K562 (cell line): Measurements from ENCODE around the gene ARMC7. TPM values are rescaled to one million over a fixed set of nuclear protein-coding genes. Genes with fewer than 3 reads are reported as not detected.

Experiments
- AFF4 ChIP-seq: sonication (generic); formaldehyde crosslinking; IDR thresholded peaks from 2 replicates; pipeline ENCODE4 v1.8.0; 2023; ENCODE audit warnings: mild to moderate bottlenecking, missing genetic modification reagents
- ATF1 ChIP-seq, 2 experiments: fragments of 450-650 bp in 1 of 2; IDR thresholded peaks; 2 replicates each; pipeline ENCODE4 v1.6.1; 2016; ENCODE audit warnings: missing compliant biosample characterization in 1 of 2, missing genetic modification characterization in 1 of 2
- EWSR1 ChIP-seq: fragments of 450-650 bp; IDR thresholded peaks from 2 replicates; pipeline ENCODE4 v1.6.1; 2018; ENCODE audit warnings: borderline replicate concordance, mild to moderate bottlenecking, low read depth, moderate library complexity; ENCODE audit not compliant: partially characterized antibody
- HDAC1 ChIP-seq, 2 experiments: fragments of 450-650 bp; IDR thresholded peaks; 2 replicates each; pipeline ENCODE4 v1.6.1; 2016 to 2017; ENCODE audit warnings: inconsistent platforms in 1 of 2, mild to moderate bottlenecking in 1 of 2, moderate library complexity in 1 of 2
- ID3 ChIP-seq, 2 experiments: fragments of 250-450 bp in 1 of 2; fragments of 450-650 bp in 1 of 2; sonication (Bioruptor Pico) in 1 of 2; IDR thresholded peaks; 2 replicates each; pipeline versions ENCODE4 v1.6.1 to v1.8.0; 2016 to 2021; ENCODE audit warnings: mild to moderate bottlenecking in 2 of 2, moderate library complexity in 2 of 2, missing compliant biosample characterization in 1 of 2, missing genetic modification characterization in 1 of 2
- JUN ChIP-seq, 2 experiments: sonication (generic) in 1 of 2; formaldehyde crosslinking in 1 of 2; IDR thresholded peaks; 2 replicates each; pipeline versions ENCODE4 v1.6.1 to v1.8.0; 2012 to 2022; ENCODE audit warnings: borderline replicate concordance in 2 of 2, mild to moderate bottlenecking in 2 of 2, improper control_type of control experiment in 1 of 2, low read depth in 1 of 2, low read length in 1 of 2, missing genetic modification reagents in 1 of 2
- KAT8 ChIP-seq: fragments of 450-650 bp; IDR thresholded peaks from 2 replicates; pipeline ENCODE4 v1.6.1; 2016; ENCODE audit warnings: low read depth, mild to moderate bottlenecking
- MECOM ChIP-seq: fragments of 250-450 bp; sonication (Bioruptor Pico); IDR thresholded peaks from 2 replicates; pipeline ENCODE4 v1.8.0; 2022; ENCODE audit warnings: inconsistent platforms
- MIER1 ChIP-seq: fragments of 450-650 bp; IDR thresholded peaks from 2 replicates; pipeline ENCODE4 v1.6.1; 2016; ENCODE audit warnings: antibody characterized with exemption, mild to moderate bottlenecking, low read depth
- MLX ChIP-seq, 2 experiments: fragments of 450-650 bp in 1 of 2; sonication (generic) in 1 of 2; formaldehyde crosslinking; conservative IDR thresholded peaks; 2 replicates each; pipeline versions ENCODE4 v1.4.0 to v1.8.1; 2020 to 2022; ENCODE audit warnings: mild to moderate bottlenecking in 1 of 2, missing genetic modification reagents in 1 of 2
- NR2C1 ChIP-seq, 2 experiments: fragments of 450-650 bp; IDR thresholded peaks; 2 replicates each; pipeline ENCODE4 v1.6.1; 2017; ENCODE audit warnings: mild to moderate bottlenecking in 2 of 2, antibody characterized with exemption in 1 of 2, inconsistent platforms in 1 of 2, missing compliant biosample characterization in 1 of 2, missing genetic modification characterization in 1 of 2
- SP1 ChIP-seq: sonication (generic); formaldehyde crosslinking; IDR thresholded peaks from 2 replicates; pipeline ENCODE4 v1.8.1; 2022; ENCODE audit warnings: mild to moderate bottlenecking, missing genetic modification reagents
- UBTF ChIP-seq, 2 experiments: IDR thresholded peaks; 2 replicates each; pipeline ENCODE4 v1.6.1; 2012; ENCODE audit warnings: improper control_type of control experiment in 2 of 2, low read depth in 2 of 2, low read length in 2 of 2, borderline replicate concordance in 1 of 2
- ZNF134 ChIP-seq: fragments of 250-450 bp; sonication (Bioruptor Pico); conservative IDR thresholded peaks from 2 replicates; pipeline ENCODE4 v1.4.0; 2020
- ZNF184 ChIP-seq: sonication (generic); formaldehyde crosslinking; IDR thresholded peaks from 2 replicates; pipeline ENCODE4 v1.5.0; 2020; ENCODE audit warnings: missing genetic modification reagents
- ZNF75A ChIP-seq: fragments of 450-650 bp; formaldehyde crosslinking; IDR thresholded peaks from 2 replicates; pipeline ENCODE4 v1.4.0; 2020; ENCODE audit warnings: mild to moderate bottlenecking
- ZNF766 ChIP-seq: fragments of 200-800 bp; sonication (Bioruptor generic); conservative IDR thresholded peaks from 2 replicates; pipeline ENCODE4 v1.6.1; 2016; ENCODE audit warnings: missing genetic modification characterization, missing compliant biosample characterization
- polyA plus RNA-seq, 8 experiments: library from polyadenylated mRNA; depleted of rRNA in 4 of 8; stranded (reverse) in 5 of 8; unstranded in 3 of 8; fragments of >200 nt; fragmentation: Nextera tagmentation in 2 of 8; fragmentation: Illumina TruSeq in 1 of 8; extraction: Ambion mirVana in 2 of 8; extraction: Trizol in 1 of 8; gene quantifications; 2 replicates each; pipeline versions ENCODE4 v1.2.1 to v1.2.3, GENCODE V29; 2011 to 2014; ENCODE audit warnings: inconsistent platforms in 1 of 8, missing spikeins in 1 of 8
- total RNA-seq, 7 experiments: library from RNA; depleted of rRNA in 6 of 7; stranded (reverse); fragments of >200 nt in 6 of 7; fragmentation: Illumina TruSeq in 2 of 7; extraction: Trizol in 2 of 7; gene quantifications; 2 replicates each; pipeline versions ENCODE4 v1.2.1 to v1.2.3, GENCODE V29; 2011 to 2021; ENCODE audit warnings: low replicate concordance in 1 of 7

ARMC7 gene
- total and polyA plus RNA-seq, 9 of the 15 experiments (the other 6 are each of a cell fraction or from before 2014, with no cell fraction given) = 1.4 to 15.2 (median 5.9) TPM

- TF ChIP-seq UBTF (IDR thresholded peaks at IDR 0.05; ENCODE audit: borderline replicate concordance in 1 of 2, low read depth in 2 of 2, low read length in 2 of 2) = peak in 1 of 2 experiments; percentile 70; a peak in 2 of 4 replicates
- no peak for TF ChIP-seq ATF1 (CRISPR knock-in tag; IDR thresholded peaks at IDR 0.05)
- TF ChIP-seq ATF1 (tag; IDR thresholded peaks at IDR 0.05) = no peak
- TF ChIP-seq ID3 (CRISPR knock-in tag; IDR thresholded peaks at IDR 0.05) = no peak
- TF ChIP-seq ID3 (tag; IDR thresholded peaks at IDR 0.05) = peak; percentile 63; the same call in 1 of the 2 replicates
- no peak for TF ChIP-seq MLX (CRISPR knock-in tag; conservative IDR thresholded peaks at IDR 0.05)
- TF ChIP-seq MIER1 = no peak
- peak; percentile 55 for TF ChIP-seq SP1 (CRISPR knock-in tag)
- TF ChIP-seq JUN (IDR thresholded peaks at IDR 0.05; ENCODE audit: borderline replicate concordance, low read depth, low read length) = no peak
- TF ChIP-seq JUN (CRISPR knock-in tag; IDR thresholded peaks at IDR 0.05; ENCODE audit: borderline replicate concordance) = no peak
- TF ChIP-seq ZNF184 (CRISPR knock-in tag) = no peak
- TF ChIP-seq ZNF75A (CRISPR knock-in tag) = no peak
- no peak for TF ChIP-seq ZNF134 (CRISPR knock-in tag)
- TF ChIP-seq HDAC1 (IDR thresholded peaks at IDR 0.05) = 0 out of 4 replicates have a peak, but pooled peaks of 1 of the 2 experiments have one; percentile 32
- TF ChIP-seq ZNF766 (CRISPR knock-in tag) = peak; percentile 67; the same call in 1 of the 2 replicates
- no peak for TF ChIP-seq NR2C1 (IDR thresholded peaks at IDR 0.05)
- 0 out of 2 replicates have a peak, but pooled peaks have one; percentile 18 for TF ChIP-seq NR2C1 (tag; IDR thresholded peaks at IDR 0.05)
- peak; percentile 56 for TF ChIP-seq AFF4
- TF ChIP-seq KAT8 = peak; percentile 38; the same call in 1 of the 2 replicates
- no peak for TF ChIP-seq EWSR1
- no peak for TF ChIP-seq MECOM (CRISPR knock-in tag)
Observed at GRCh38 chr17:75152922-75153779, 43.4 kb downstream of the ARMC7 start (continued).
